Loucy (cell line): ENCODE measurements around the gene CTNNA2.

Experiments
- CTCF ChIP-seq: fragments of 200-600 bp; sonication (generic); conservative IDR thresholded peaks from 2 replicates; pipeline ENCODE4 v1.5.1; 2014; ENCODE audit warnings: mild to moderate bottlenecking, antibody characterized with exemption, low read length
- EZH2phosphoT487 ChIP-seq: fragments of 200-600 bp; IDR thresholded peaks from 2 replicates; pipeline ENCODE4 v1.6.1; 2018; ENCODE audit warnings: antibody characterized with exemption, mild to moderate bottlenecking, moderate library complexity, borderline replicate concordance

DNA sequence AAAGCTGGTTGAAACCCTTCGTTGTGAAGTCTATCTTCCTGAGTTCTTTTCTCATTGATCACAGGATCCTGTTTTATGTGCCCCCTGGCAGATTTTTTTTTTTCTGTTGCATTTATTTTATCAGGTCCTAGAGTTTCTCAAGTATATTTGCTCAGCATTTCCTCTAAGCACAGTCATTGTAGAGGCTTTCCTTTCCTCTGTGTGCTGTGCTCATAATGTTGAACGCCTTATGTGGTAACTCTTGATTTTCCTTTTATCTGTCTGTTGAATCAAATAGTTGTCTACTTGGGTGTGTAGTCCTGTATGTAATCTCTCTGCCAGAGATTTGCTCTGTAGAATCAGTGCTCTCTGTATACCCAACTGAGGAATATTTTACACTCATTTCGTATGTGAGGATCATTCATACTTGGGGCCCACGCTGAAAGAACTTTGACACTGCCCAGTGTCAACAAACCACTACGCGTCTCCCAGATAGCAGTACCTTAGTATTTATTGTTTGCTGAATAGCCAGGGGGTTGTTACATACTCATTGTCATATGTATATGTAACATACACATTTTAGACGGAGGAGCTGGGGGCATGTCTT is 118.2 kb downstream of the CTNNA2 start:
- no peak for TF ChIP-seq CTCF
- no peak for TF ChIP-seq EZH2phosphoT487
